HG02571 (cell line): ENCODE results near the gene CHCHD4.

Experiments used
- ATAC-seq: cut with Tn5 transposase; IDR thresholded peaks from one replicate; pipeline ENCODE4 v1.9.1; 2021; ENCODE audit warnings: mild to moderate bottlenecking, moderate library complexity; ENCODE audit not compliant: unreplicated experiment

Gene CHCHD4

DNA sequence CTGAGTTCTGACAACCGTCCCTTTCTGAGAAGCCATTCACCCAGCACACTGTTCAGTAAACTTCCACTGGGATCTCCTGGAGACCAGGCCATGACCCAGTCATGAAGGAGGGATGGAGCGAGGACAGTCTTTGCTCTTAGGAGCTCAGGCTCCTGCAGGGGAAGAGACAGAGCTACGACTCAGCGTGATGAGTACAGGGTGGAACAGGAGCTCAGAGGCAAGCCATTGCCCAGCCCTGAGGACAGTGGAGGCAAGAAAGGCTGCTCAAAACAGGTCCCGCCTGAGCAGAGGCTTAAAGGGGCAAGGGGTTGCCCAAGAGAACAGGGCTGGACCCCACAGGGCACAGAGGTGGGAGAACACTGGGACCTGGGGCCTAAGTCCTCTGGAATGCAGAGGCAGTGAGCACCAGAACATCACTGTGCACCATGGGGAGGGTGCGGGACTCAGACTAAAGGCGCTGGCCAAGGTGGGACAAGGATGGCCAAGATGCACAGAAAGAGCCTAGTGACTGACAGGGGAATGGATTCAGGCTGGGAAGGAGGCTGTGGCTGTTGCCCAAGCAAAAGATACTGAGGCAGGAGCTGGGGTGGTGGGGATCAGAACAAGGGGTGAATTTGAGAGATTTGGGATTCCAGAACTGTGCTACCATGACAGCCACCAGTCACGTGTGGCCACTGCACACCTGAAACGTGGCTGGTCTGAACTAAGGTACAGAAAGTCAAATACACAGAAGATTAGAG, 26.0 kb upstream of the CHCHD4 start:
- ATAC-seq = no peak

GRCh38 chr3:14150078-14150477, 25.4 kb upstream of the CHCHD4 start:
- ATAC-seq = no peak

- ATAC-seq = no peak
Measured at GRCh38 chr3:14148041-14148985, 23.6 kb upstream of the CHCHD4 start.

GRCh38 chr3:14147617-14148016, 22.9 kb upstream of the CHCHD4 start:
- ATAC-seq = no peak

- ATAC-seq = no peak
Measured at GRCh38 chr3:14147066-14147435, 22.4 kb upstream of the CHCHD4 start.

GRCh38 chr3:14146381-14147065, 21.9 kb upstream of the CHCHD4 start:
- ATAC-seq = no peak

DNA sequence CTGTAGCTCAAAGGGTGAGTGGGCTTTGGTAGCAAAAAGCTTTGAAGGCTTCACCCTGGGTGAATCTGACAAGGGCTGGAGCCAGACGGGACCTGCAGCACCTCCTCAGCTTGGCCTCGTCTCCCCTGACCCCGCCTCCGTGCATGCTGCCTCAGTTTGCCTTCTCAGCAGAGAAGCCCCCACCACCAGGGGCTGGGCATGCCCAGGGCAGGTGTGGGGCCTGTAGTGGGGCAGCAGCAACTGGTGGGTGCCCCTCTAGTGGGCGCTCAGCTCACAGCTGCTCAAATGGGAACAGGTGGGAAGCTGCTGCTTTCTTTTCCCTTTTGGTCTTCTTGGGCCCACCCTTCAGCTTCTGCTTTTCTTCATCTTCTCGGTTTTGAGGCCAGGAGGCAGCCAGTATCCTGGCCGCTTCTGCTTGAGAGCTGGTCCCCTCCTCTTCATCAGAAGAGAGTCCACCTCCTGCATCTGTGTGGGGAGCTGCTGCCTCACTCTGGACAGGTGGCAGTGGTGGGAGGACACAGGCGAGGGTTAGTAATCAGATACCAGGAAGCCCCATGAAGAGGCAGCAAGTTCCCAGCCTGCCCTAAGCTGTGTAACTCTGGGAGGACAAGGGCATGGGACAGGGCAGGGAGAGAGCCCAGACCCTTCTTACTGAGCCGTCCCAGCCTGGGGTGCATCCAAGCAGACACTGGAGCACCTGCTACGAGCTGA, 21.2 kb upstream of the CHCHD4 start:
- no peak for ATAC-seq

GRCh38 chr3:14145236-14145635, 20.6 kb upstream of the CHCHD4 start:
- ATAC-seq = no peak

DNA sequence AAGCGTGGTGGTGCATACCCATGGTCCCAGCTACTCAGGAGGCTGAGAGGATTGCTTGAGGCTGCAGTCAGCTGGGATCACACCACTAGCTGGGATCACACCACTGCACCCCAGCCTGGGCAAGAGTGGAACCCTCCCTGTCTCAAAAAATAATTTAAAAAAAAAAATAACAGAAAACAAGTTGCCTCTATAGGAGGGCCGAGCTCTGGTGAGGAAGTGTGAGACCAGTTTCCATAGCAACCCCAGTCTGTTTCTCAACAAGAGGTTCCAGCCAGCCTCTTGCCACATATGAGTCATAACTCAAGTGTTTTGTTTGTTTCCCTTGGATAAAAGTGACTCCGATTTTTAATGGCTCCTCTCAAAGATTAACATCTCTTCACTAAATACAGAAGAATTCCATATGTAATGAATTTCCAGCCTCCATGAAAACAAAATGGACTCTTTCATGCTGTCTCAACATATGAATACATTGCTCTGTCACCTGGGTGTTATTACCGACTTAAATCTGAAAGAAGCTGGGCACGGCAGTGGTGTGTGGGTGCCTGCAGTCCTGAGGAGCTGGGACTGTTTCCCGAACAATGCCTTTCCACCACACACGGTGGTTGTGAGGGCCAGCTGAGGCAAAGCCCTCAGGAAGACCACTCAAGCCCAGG, 19.9 kb upstream of the CHCHD4 start:
- ATAC-seq = peak; percentile 92

- ATAC-seq = no peak
Measured at GRCh38 chr3:14143271-14144225, 18.9 kb upstream of the CHCHD4 start.

DNA sequence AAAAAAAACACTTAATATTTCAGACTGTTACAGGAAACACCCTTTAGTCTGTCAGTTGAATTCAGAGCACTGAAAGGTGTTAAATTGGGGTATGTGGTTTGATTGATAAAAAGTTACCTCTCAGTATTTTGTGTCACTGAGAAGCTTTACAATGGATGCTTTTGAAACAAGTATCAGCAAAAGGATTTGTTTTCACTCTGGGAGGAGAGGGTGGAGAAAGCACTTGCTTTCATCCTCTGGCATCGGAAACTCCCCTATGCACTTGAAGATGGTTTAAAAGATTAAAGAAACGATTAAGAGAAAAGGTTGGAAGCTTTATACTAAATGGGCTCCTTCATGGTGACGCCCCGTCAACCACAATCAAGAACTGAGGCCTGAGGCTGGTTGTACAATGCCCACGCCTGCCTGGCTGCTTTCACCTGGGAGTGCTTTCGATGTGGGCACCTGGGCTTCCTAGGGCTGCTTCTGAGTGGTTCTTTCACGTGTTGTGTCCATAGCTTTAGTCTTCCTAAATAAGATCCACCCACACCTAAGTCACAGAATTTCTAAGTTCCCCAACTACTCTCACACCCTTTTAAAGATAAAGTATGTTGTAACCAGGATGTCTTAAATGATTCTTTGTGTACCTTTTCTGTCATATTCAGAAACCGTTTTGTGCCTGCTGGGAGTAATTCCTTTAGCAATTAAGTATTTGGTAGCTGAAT, 18.0 kb upstream of the CHCHD4 start:
- no peak for ATAC-seq

- ATAC-seq = no peak
Measured at GRCh38 chr3:14141602-14142341, 17.1 kb upstream of the CHCHD4 start.

DNA sequence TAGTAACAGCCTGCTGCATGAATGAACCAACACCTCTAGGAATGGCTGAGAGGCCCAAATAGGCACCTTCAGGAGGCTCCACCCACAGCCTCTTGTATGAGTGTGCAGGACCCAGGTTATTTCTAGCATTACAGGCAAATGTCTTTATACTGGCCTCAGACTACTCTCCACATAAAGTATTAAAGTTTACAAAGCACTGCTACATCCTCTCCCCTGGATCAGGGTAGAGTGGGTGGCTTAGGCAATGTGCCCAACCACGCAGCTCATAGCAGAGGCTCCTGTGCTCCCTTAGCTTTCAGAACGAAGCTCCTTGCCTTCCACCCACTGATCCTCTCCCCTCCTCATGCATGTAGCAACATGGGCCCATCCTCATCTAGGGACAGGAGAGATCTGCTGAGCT, 16.5 kb upstream of the CHCHD4 start:
- ATAC-seq = no peak

DNA sequence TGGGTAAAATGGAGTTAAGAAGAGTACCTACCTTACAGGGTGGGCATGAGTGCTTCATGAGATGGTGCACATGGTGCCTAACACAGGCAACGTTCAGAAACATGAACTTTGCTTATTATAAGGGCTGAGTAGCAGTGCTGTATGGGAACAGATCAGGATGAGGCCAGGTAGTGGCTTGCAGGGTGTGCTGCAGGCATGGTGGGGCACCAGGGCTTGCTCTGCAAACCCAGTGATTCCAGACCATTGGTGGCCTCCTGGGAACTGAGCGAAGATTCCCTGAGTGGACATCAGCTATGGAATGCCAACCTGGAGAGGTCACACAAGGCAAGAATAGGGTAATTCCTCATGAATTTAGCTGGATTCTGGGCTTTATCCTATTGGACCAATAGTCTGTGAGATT, 16.0 kb upstream of the CHCHD4 start:
- no peak for ATAC-seq

GRCh38 chr3:14139771-14140170, 15.1 kb upstream of the CHCHD4 start:
- ATAC-seq = no peak

GRCh38 chr3:14138878-14139655, 14.4 kb upstream of the CHCHD4 start:
- no peak for ATAC-seq
